Right forelimb (tissue), 1 donor: ENCODE data around the gene PPIL6.
A peak's percentile ranks its signal among the peaks of the same experiment; 100 is the strongest.

Experiments
- DNase-seq: peaks from one replicate; pipeline ENCODE4 v3.0.0-alpha.2; 2018

Gene PPIL6

GRCh38 chr6:109449064-109449794, 8.8 kb upstream of the PPIL6 start:
- DNase-seq, result no peak

GRCh38 chr6:109448615-109449014, 8.2 kb upstream of the PPIL6 start:
- DNase-seq, result no peak

GRCh38 chr6:109447878-109448555, 7.6 kb upstream of the PPIL6 start:
- peak; percentile 40 for DNase-seq

DNA sequence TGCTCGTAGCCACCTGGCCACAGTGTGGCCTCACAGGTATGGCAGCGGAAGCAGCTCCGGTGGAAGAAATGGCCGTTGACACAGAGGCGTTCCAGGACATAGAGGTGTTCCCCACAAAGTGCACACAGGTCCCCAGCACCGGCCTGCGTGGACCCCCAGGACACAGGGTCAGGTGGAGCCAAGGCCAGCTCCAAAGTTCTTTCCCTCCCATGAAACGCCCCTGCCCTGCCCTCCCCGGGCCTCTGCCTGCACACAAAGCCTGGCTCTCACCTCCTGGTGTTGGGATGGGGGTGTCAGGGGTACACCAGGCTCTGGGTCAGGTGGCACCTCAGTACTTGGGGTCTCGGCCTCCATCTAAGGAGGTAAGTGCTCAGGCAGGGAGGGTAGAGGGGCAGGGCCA, 6.7 kb upstream of the PPIL6 start:
- DNase-seq, result no peak

GRCh38 chr6:109446541-109446940, 6.1 kb upstream of the PPIL6 start:
- no peak for DNase-seq

GRCh38 chr6:109446072-109446471, 5.6 kb upstream of the PPIL6 start:
- DNase-seq, result no peak

- no peak for DNase-seq
These were observed 5.0 kb upstream of the PPIL6 start for GRCh38 chr6:109445382-109445781.

DNA sequence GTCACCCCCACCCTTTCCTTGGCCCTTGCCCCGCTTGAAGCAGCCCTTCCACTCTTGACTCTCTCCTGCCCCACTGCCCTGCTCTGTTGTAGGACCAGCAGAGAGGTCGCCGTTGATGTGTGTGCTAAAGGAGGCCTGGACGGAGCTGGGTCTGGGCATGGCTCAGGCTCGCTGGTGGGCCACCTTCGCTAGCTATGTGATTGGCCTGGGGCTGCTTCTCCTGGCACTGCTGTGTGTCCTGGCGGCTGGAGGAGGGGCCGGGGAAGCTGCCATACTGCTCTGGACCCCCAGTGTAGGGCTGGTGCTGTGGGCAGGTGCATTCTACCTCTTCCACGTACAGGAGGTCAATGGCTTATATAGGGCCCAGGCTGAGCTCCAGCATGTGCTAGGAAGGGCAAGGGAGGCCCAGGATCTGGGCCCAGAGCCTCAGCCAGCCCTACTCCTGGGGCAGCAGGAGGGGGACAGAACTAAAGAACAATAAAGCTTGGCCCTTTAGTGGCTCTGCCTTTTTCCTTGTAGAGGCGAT, 3.1 kb upstream of the PPIL6 start:
- no peak for DNase-seq

GRCh38 chr6:109442393-109442924, 2.0 kb upstream of the PPIL6 start:
- no peak for DNase-seq

GRCh38 chr6:109441069-109441816, 815 bp upstream of the PPIL6 start:
- peak; percentile 74 for DNase-seq

DNA sequence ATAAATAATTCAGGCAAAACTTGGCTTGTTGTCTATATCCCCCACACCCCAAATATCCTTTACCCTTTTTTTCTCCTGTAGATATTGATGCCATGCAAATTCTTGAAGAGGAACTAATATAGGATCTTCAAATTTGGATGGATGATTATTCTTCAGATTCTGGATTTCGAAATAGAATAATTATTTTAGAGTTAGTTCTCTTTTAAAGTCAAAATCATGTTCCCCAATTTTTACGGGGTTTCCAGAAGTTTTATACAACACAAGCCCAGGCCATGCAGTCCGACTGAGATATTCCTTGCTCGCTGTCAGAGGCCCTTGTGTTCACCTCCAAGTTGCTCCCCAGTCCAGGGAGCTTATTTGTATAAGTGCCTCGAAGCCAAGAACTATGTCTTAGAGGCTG, 4.4 kb downstream of the PPIL6 start:
- DNase-seq, result no peak

DNA sequence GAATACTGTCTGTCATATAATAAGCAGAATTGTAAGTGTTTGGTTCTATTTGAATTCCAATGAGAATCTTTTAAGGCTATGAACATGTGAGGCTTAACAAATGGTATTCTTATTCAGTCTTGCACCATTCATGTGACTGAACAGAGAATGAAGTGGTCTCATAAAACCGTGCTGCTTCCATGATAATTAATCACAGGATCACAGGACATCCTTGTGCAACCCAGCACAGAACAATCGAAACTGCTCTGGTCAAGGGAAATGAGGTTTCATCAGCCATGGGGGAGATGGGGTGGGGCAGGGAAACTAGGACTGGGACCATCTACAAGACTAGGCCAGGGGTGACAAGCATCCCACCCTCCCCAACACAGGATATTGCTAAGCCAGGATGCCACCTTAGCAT, 6.0 kb downstream of the PPIL6 start:
- DNase-seq, result no peak

- DNase-seq, result no peak
These were observed 10.9 kb downstream of the PPIL6 start for GRCh38 chr6:109429496-109429895.

- DNase-seq, result no peak
These were observed 11.4 kb downstream of the PPIL6 start for GRCh38 chr6:109428889-109429477.

DNA sequence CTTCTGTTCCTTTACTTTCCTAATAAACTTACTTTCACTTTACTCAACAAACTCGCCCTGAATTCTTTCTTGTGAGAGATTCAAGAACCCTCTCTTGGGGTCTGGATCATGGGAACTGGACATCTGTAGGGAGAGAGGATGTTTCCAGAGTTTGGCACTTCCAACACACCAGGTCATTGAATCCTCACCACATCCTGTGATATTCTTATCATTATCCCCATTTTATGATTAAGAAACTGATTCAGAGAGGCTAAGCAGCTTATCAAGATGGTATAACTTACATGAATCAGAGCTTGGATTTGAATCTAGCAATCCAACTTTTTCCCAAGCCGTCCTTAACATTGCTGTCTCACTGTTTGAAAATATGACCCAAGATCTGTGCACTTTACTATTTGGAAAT, 15.5 kb downstream of the PPIL6 start:
- no peak for DNase-seq

GRCh38 chr6:109421184-109421583, 19.2 kb downstream of the PPIL6 start:
- DNase-seq, result no peak

- no peak for DNase-seq
These were observed 19.7 kb downstream of the PPIL6 start for GRCh38 chr6:109420751-109421150.

DNA sequence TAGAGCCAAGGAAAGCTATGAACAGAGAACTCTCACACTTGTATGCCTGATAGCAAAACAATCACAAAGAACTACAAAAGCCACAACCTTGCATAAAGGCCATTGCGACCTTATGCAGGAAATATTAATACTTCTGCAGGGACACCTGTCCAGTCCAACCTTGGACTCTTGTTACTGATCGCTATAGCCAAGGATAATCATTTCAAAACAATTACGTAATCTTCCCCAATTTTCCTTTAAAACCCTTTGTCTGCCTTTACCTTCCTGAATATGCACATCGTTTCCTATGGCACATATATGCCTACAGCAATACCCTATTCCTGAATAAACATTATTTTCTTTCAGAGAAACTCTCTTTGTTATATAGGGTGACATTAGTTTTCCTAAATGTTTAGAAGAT, 22.8 kb downstream of the PPIL6 start:
- no peak for DNase-seq

DNA sequence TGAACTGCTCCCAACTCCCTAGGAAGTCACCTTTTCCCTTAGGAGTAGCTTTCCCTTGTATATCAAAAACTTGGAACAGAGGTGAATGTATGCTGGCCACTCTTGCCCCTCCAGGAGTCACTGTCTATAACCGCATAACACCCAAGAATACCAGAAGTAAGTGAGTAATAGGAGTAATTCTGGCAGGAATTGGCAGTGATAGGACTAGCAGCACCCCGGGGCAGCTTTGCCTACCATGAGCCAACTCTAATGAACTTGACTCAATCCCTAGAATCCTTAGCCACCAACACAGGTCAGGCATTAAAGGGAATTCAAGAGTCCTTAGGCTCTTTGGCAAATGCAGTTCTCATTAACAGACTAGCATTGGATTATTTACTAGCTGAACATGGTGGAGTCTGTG, 29.4 kb downstream of the PPIL6 start:
- DNase-seq, result no peak

GRCh38 chr6:109406196-109406595, 34.2 kb downstream of the PPIL6 start:
- DNase-seq, result no peak

DNA sequence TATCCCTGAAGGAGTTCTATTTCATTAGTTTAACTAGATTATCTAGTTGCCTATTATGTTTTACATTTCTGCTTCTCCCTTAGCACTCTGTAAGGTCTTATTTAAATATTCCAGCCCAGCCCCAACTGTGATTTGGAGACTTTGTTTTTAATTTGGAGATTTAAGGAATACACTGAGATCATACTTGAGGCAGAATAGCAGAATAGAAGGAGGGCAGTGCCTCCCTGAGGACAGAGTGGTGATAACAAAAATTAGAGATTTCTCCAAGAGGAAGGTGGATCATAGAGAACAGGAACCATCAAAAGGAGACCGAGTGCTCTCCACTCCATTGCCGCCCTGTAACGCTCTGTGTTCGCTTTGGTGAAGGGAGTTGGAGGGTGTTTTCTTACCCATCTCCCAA, 43.4 kb downstream of the PPIL6 start:
- no peak for DNase-seq

- DNase-seq, result no peak
These were observed 44.2 kb downstream of the PPIL6 start for GRCh38 chr6:109396046-109396718.
